Omental fat pad (tissue), 4 donors: ENCODE measurements around the gene SREK1. TPM values are rescaled to one million over a fixed set of nuclear protein-coding genes. Genes with fewer than 3 reads are reported as not detected.

Experiments used
- ATAC-seq: fragments of 150-250 bp; one replicate; pipeline ENCODE4 v1.9.1; 2016; ENCODE audit warnings: mild to moderate bottlenecking, moderate library complexity; ENCODE audit not compliant: low FRiP score
- DNase-seq: peaks from one replicate; pipeline ENCODE4 v3.0.0-alpha.2; 2019; ENCODE audit warnings: low spot score
- CTCF ChIP-seq, 3 donors: fragments of 450-650 bp; IDR thresholded peaks; one replicate each; pipeline ENCODE4 v1.5.1; 2016 to 2017; ENCODE audit warnings: antibody characterized with exemption in 3 of 3, mild to moderate bottlenecking in 3 of 3, moderate library complexity in 2 of 3
- total RNA-seq, 4 donors: library from RNA; depleted of rRNA; stranded (reverse); fragments of >200 nt; gene quantifications; one replicate each; pipeline ENCODE4 v1.1.0, GENCODE V29; 2016

The SREK1 gene
- total RNA-seq, 4 donors from 2014 or later: 54.5 to 113 (median 90.5) TPM

GRCh38 chr5:66144834-66145390 lies 812 bp downstream of the SREK1 start:
- DNase-seq (peak; percentile 36), ATAC-seq (peak; percentile 60)
- TF ChIP-seq CTCF (IDR thresholded peaks at IDR 0.05): no peak

- no peak for ATAC-seq
- DNase-seq: no peak
- no peak for TF ChIP-seq CTCF (IDR thresholded peaks at IDR 0.05)
Observed at GRCh38 chr5:66145737-66146136, 1.6 kb downstream of the SREK1 start.

GRCh38 chr5:66149950-66150349 lies 5.8 kb downstream of the SREK1 start:
- ATAC-seq: no peak
- TF ChIP-seq CTCF (IDR thresholded peaks at IDR 0.05): no peak
- DNase-seq: no peak

GRCh38 chr5:66151030-66151429 lies 6.9 kb downstream of the SREK1 start:
- TF ChIP-seq CTCF (IDR thresholded peaks at IDR 0.05): no peak
- DNase-seq (no peak), ATAC-seq (no peak)

GRCh38 chr5:66151491-66151890 lies 7.4 kb downstream of the SREK1 start:
- DNase-seq (no peak), ATAC-seq (no peak)
- no peak for TF ChIP-seq CTCF (IDR thresholded peaks at IDR 0.05)

GRCh38 chr5:66157046-66157445 lies 12.9 kb downstream of the SREK1 start:
- no peak for TF ChIP-seq CTCF (IDR thresholded peaks at IDR 0.05)
- DNase-seq (no peak), ATAC-seq (no peak)

- no peak for TF ChIP-seq CTCF (IDR thresholded peaks at IDR 0.05)
- ATAC-seq: no peak
- no peak for DNase-seq
Observed at GRCh38 chr5:66161356-66161755, 17.3 kb downstream of the SREK1 start.
